ENCODE measurements around the gene TMEM132A. TPM values are rescaled to one million over a fixed set of nuclear protein-coding genes. Genes with fewer than 3 reads are reported as not detected.

TMEM132A gene
- total and polyA plus RNA-seq, 4 experiments from 2014 or later: 0.78 to 0.93 TPM; not detected in 2

- Histone ChIP-seq H3K4me3 (ENCODE audit: low read length in 2 of 2) (no peak overlapping the region), H3K9me3 (ENCODE audit: control insufficient read depth in 1 of 2, low read length in 2 of 2) (no peaks in the 10 kb centered on the region), H3K27me3 (ENCODE audit: insufficient read depth, low read length) (no peaks in the 10 kb centered on the region), H3K27ac (ENCODE audit: low read depth, low read length) (no peak overlapping the region), H3K4me1 (ENCODE audit: insufficient read depth, low read length) (no peaks in the 10 kb centered on the region), H3K36me3 (ENCODE audit: insufficient read depth, low read length) (no peaks in the 10 kb centered on the region)
- ChIA-PET CTCF (ENCODE audit: partially characterized antibody) (interaction anchor here (2.0 kb wide), 1 partner anchor 27 kb away, joined by 5 read pairs; no protein-coding TSS in a partner anchor), POLR2A (ENCODE audit: partially characterized antibody) (no interaction called here)
- Mint-ChIP-seq H3K27me3 (peaks cover 0 to 3% of the 10 kb centered on the region in 2 donors), H3K27ac (no peak overlapping the region), H3K4me3 (no peak overlapping the region), H3K9me3 (peaks cover 0 to 2% (median 0%) of the 10 kb centered on the region in 8 donors), H3K36me3 (no peaks in the 10 kb centered on the region), H3K4me1 (peaks cover 2 to 9% (median 3%) of the 10 kb centered on the region in 4 donors)
- no peak for DNase-seq
- intact Hi-C loops (cut with micrococcal nuclease): no loop called here
These were observed 18.8 kb downstream of the TMEM132A start for GRCh38 chr11:60942970-60943565.

GRCh38 chr11:60944490-60945294 lies 20.4 kb downstream of the TMEM132A start:
- POLR2A ChIA-PET (ENCODE audit: partially characterized antibody): no interaction called here

GRCh38 chr11:60945295-60945667 lies 21.0 kb downstream of the TMEM132A start:
- intact Hi-C loops (cut with micrococcal nuclease): no loop called here
- H3K36me3 Mint-ChIP-seq: no peaks in the 10 kb centered on the region
- Histone ChIP-seq H3K4me1 (ENCODE audit: insufficient read depth, low read length) (no peaks in the 10 kb centered on the region), H3K9me3 (ENCODE audit: control insufficient read depth in 1 of 2, low read length in 2 of 2) (no peaks in the 10 kb centered on the region), H3K27me3 (ENCODE audit: insufficient read depth, low read length) (peaks cover 3% of the 10 kb centered on the region), H3K27ac (ENCODE audit: low read depth, low read length) (no peak overlapping the region), H3K36me3 (ENCODE audit: insufficient read depth, low read length) (no peaks in the 10 kb centered on the region), H3K4me3 (ENCODE audit: low read length in 2 of 2) (no peak overlapping the region)
- H3K27me3 Mint-ChIP-seq: peaks cover 3 to 7% of the 10 kb centered on the region in 2 donors
- H3K27ac Mint-ChIP-seq: peak overlapping the region in 1 of 7 donors; percentile 77
- H3K9me3 Mint-ChIP-seq: peaks cover 0 to 2% (median 0%) of the 10 kb centered on the region in 8 donors
- POLR2A ChIA-PET (ENCODE audit: partially characterized antibody): no interaction called here
- DNase-seq: no peak
- CTCF ChIA-PET (ENCODE audit: partially characterized antibody): interaction anchor here (0.8 to 1.8 kb wide), 3 partner anchors 9 to 242 kb away, joined by 3 to 7 read pairs (median 3); no protein-coding TSS in a partner anchor
- H3K4me3 Mint-ChIP-seq: no peak overlapping the region
- peaks cover 0 to 4% (median 0%) of the 10 kb centered on the region in 4 donors for H3K4me1 Mint-ChIP-seq

More at GRCh38 chr11:60944490-60945294, 20.4 kb downstream of the TMEM132A start:
- intact Hi-C loops (cut with micrococcal nuclease): no loop called here
- Mint-ChIP-seq H3K27ac (peak overlapping the region in 1 of 7 donors; percentile 77), H3K4me3 (peak overlapping the region in 1 of 8 donors; percentile 30), H3K36me3 (no peaks in the 10 kb centered on the region), H3K4me1 (peaks cover 2 to 6% (median 3%) of the 10 kb centered on the region in 4 donors), H3K9me3 (peaks cover 0 to 2% (median 0%) of the 10 kb centered on the region in 8 donors), H3K27me3 (peaks cover 3 to 7% of the 10 kb centered on the region in 2 donors)
- Histone ChIP-seq H3K36me3 (ENCODE audit: insufficient read depth, low read length) (no peaks in the 10 kb centered on the region), H3K4me3 (ENCODE audit: low read length in 2 of 2) (no peak overlapping the region), H3K4me1 (ENCODE audit: insufficient read depth, low read length) (no peaks in the 10 kb centered on the region), H3K9me3 (ENCODE audit: control insufficient read depth in 1 of 2, low read length in 2 of 2) (no peaks in the 10 kb centered on the region), H3K27me3 (ENCODE audit: insufficient read depth, low read length) (peaks cover 3% of the 10 kb centered on the region), H3K27ac (ENCODE audit: low read depth, low read length) (no peak overlapping the region)
- no peak for DNase-seq
- CTCF ChIA-PET (ENCODE audit: partially characterized antibody): interaction anchor here (1.5 to 1.8 kb wide), 2 partner anchors 13 to 243 kb away, joined by 3 to 7 read pairs; no protein-coding TSS in a partner anchor

- H3K27ac Mint-ChIP-seq: no peak overlapping the region
- POLR2A ChIA-PET (ENCODE audit: partially characterized antibody): no interaction called here
- intact Hi-C loops (cut with micrococcal nuclease): no loop called here
- H3K4me3 Mint-ChIP-seq: no peak overlapping the region
- Histone ChIP-seq H3K27me3 (ENCODE audit: insufficient read depth, low read length) (peaks cover 9% of the 10 kb centered on the region), H3K9me3 (ENCODE audit: control insufficient read depth in 1 of 2, low read length in 2 of 2) (no peaks in the 10 kb centered on the region), H3K4me3 (ENCODE audit: low read length in 2 of 2) (no peak overlapping the region), H3K27ac (ENCODE audit: low read depth, low read length) (no peak overlapping the region), H3K4me1 (ENCODE audit: insufficient read depth, low read length) (no peaks in the 10 kb centered on the region), H3K36me3 (ENCODE audit: insufficient read depth, low read length) (no peaks in the 10 kb centered on the region)
- no peaks in the 10 kb centered on the region for H3K36me3 Mint-ChIP-seq
- DNase-seq: no peak
- CTCF ChIA-PET (ENCODE audit: partially characterized antibody): no interaction called here
- peaks cover 3 to 7% of the 10 kb centered on the region in 2 donors for H3K27me3 Mint-ChIP-seq
- H3K9me3 Mint-ChIP-seq: peaks cover 0 to 2% (median 0%) of the 10 kb centered on the region in 8 donors
- H3K4me1 Mint-ChIP-seq: peaks cover 0 to 6% (median under 1%) of the 10 kb centered on the region in 4 donors
These were observed 22.5 kb downstream of the TMEM132A start for GRCh38 chr11:60946601-60947264.

GRCh38 chr11:60947700-60948099 lies 23.4 kb downstream of the TMEM132A start:
- intact Hi-C loops (cut with micrococcal nuclease): no loop called here
- Histone ChIP-seq H3K4me1 (ENCODE audit: insufficient read depth, low read length) (peaks cover 7% of the 10 kb centered on the region), H3K9me3 (ENCODE audit: control insufficient read depth in 1 of 2, low read length in 2 of 2) (no peaks in the 10 kb centered on the region), H3K36me3 (ENCODE audit: insufficient read depth, low read length) (no peaks in the 10 kb centered on the region), H3K27me3 (ENCODE audit: insufficient read depth, low read length) (peaks cover 9% of the 10 kb centered on the region), H3K4me3 (ENCODE audit: low read length in 2 of 2) (no peak overlapping the region), H3K27ac (ENCODE audit: low read depth, low read length) (no peak overlapping the region)
- H3K9me3 Mint-ChIP-seq: peaks cover 0 to 2% (median 0%) of the 10 kb centered on the region in 8 donors
- no peak overlapping the region for H3K4me3 Mint-ChIP-seq
- peaks cover 6 to 9% of the 10 kb centered on the region in 2 donors for H3K27me3 Mint-ChIP-seq
- H3K27ac Mint-ChIP-seq: no peak overlapping the region
- ChIA-PET CTCF (ENCODE audit: partially characterized antibody) (interaction anchor here (0.8 kb wide), 1 partner anchor 22 kb away, joined by 3 read pairs; no protein-coding TSS in a partner anchor), POLR2A (ENCODE audit: partially characterized antibody) (interaction anchor here (0.7 to 1.2 kb wide), 2 partner anchors 19 to 32 kb away, joined by 3 read pairs; no protein-coding TSS in a partner anchor)
- H3K4me1 Mint-ChIP-seq: peaks cover 2 to 15% (median 8%) of the 10 kb centered on the region in 4 donors
- no peak for DNase-seq
- H3K36me3 Mint-ChIP-seq: no peaks in the 10 kb centered on the region

- Histone ChIP-seq H3K4me1 (ENCODE audit: insufficient read depth, low read length) (peaks cover 9% of the 10 kb centered on the region), H3K27ac (ENCODE audit: low read depth, low read length) (no peak overlapping the region), H3K27me3 (ENCODE audit: insufficient read depth, low read length) (peaks cover 9% of the 10 kb centered on the region), H3K36me3 (ENCODE audit: insufficient read depth, low read length) (no peaks in the 10 kb centered on the region), H3K4me3 (ENCODE audit: low read length in 2 of 2) (no peak overlapping the region), H3K9me3 (ENCODE audit: control insufficient read depth in 1 of 2, low read length in 2 of 2) (no peaks in the 10 kb centered on the region)
- POLR2A ChIA-PET (ENCODE audit: partially characterized antibody): interaction anchor here (0.7 to 1.2 kb wide), 2 partner anchors 20 to 33 kb away, joined by 3 read pairs; no protein-coding TSS in a partner anchor
- Mint-ChIP-seq H3K36me3 (no peaks in the 10 kb centered on the region), H3K27me3 (peaks cover 8 to 13% of the 10 kb centered on the region in 2 donors), H3K27ac (peak overlapping the region in 1 of 7 donors; percentile 59), H3K9me3 (peaks cover 0 to 2% (median 0%) of the 10 kb centered on the region in 8 donors), H3K4me1 (peaks cover 6 to 20% (median 11%) of the 10 kb centered on the region in 4 donors), H3K4me3 (no peak overlapping the region)
- intact Hi-C loops (cut with micrococcal nuclease): no loop called here
- CTCF ChIA-PET (ENCODE audit: partially characterized antibody): interaction anchor here (0.8 kb wide), 1 partner anchor 21 kb away, joined by 3 read pairs; no protein-coding TSS in a partner anchor
- no peak for DNase-seq
These were observed 24.0 kb downstream of the TMEM132A start for GRCh38 chr11:60948250-60948649.
